HUES48 (cell line): ENCODE results near the gene TF.

Experiments used
- H3K27ac ChIP-seq: one replicate; pipeline ENCODE4 v1.7.0; 2013; ENCODE audit warnings: low read depth, low read length, inconsistent platforms
- H3K27me3 ChIP-seq: 2 replicates; pipeline ENCODE4 v1.6.1; 2013; ENCODE audit warnings: mild to moderate bottlenecking, low read length; ENCODE audit not compliant: control insufficient read depth, insufficient read depth
- H3K36me3 ChIP-seq: 2 replicates; pipeline ENCODE4 v1.6.1; 2013; ENCODE audit warnings: low read length; ENCODE audit not compliant: control insufficient read depth, insufficient read depth
- H3K4me1 ChIP-seq: 2 replicates; pipeline ENCODE4 v1.6.1; 2013; ENCODE audit warnings: mild to moderate bottlenecking, low read length; ENCODE audit not compliant: control insufficient read depth, insufficient read depth
- H3K4me3 ChIP-seq: 2 replicates; pipeline ENCODE4 v1.5.1; 2013; ENCODE audit warnings: mild to moderate bottlenecking, low read depth, low read length
- H3K9ac ChIP-seq: 2 replicates; pipeline ENCODE4 v1.6.1; 2013; ENCODE audit warnings: mild to moderate bottlenecking, low read depth, low read length, moderate library complexity
- H3K9me3 ChIP-seq: 2 replicates; pipeline ENCODE4 v1.6.1; 2013; ENCODE audit warnings: low read length; ENCODE audit not compliant: control insufficient read depth, insufficient read depth

The TF gene

GRCh38 chr3:133745981-133746711, at the start of gene TF:
TF (plus strand) TSS chr3:133746393; CDS start chr3:133746441, 48 bp downstream.
- Histone ChIP-seq H3K9me3 (no peaks in the 10 kb centered on the region), H3K4me3 (peak within 1 kb of the TSS; percentile 69), H3K4me1 (peaks cover 5% of the 10 kb centered on the region; the same call in 1 of the 2 replicates), H3K36me3 (no peaks in the 10 kb centered on the region), H3K9ac (peak within 1 kb of the TSS; percentile 3; the same call in 1 of the 2 replicates), H3K27me3 (peaks cover 38% of the 10 kb centered on the region), H3K27ac (no peak within 1 kb of the TSS)

- H3K27ac ChIP-seq, result no peak overlapping the region
- no peaks in the 10 kb centered on the region for H3K4me1 ChIP-seq
- no peak overlapping the region for H3K4me3 ChIP-seq
- no peak overlapping the region for H3K9ac ChIP-seq
- H3K9me3 ChIP-seq, result no peaks in the 10 kb centered on the region; the same call in 1 of the 2 replicates
- H3K27me3 ChIP-seq, result no peaks in the 10 kb centered on the region
- no peaks in the 10 kb centered on the region for H3K36me3 ChIP-seq
These were observed 48.2 kb upstream of the TF start for GRCh38 chr3:133697960-133698359.

GRCh38 chr3:133699467-133699866, 46.7 kb upstream of the TF start:
- no peaks in the 10 kb centered on the region for H3K4me1 ChIP-seq
- no peak overlapping the region for H3K9ac ChIP-seq
- H3K27me3 ChIP-seq, result no peaks in the 10 kb centered on the region
- no peak overlapping the region for H3K4me3 ChIP-seq
- no peaks in the 10 kb centered on the region for H3K36me3 ChIP-seq
- no peaks in the 10 kb centered on the region; the same call in 1 of the 2 replicates for H3K9me3 ChIP-seq
- no peak overlapping the region for H3K27ac ChIP-seq

- H3K4me1 ChIP-seq, result no peaks in the 10 kb centered on the region
- no peak overlapping the region for H3K4me3 ChIP-seq
- no peaks in the 10 kb centered on the region for H3K27me3 ChIP-seq
- H3K9me3 ChIP-seq, result no peaks in the 10 kb centered on the region; the same call in 1 of the 2 replicates
- H3K9ac ChIP-seq, result no peak overlapping the region
- no peak overlapping the region for H3K27ac ChIP-seq
- H3K36me3 ChIP-seq, result no peaks in the 10 kb centered on the region
These were observed 46.3 kb upstream of the TF start for GRCh38 chr3:133699903-133700302.

GRCh38 chr3:133700351-133700750, 45.8 kb upstream of the TF start:
- H3K4me3 ChIP-seq, result no peak overlapping the region
- no peaks in the 10 kb centered on the region for H3K36me3 ChIP-seq
- no peak overlapping the region for H3K9ac ChIP-seq
- H3K27ac ChIP-seq, result no peak overlapping the region
- no peaks in the 10 kb centered on the region for H3K4me1 ChIP-seq
- no peaks in the 10 kb centered on the region for H3K27me3 ChIP-seq
- H3K9me3 ChIP-seq, result no peaks in the 10 kb centered on the region; the same call in 1 of the 2 replicates

GRCh38 chr3:133701435-133702358, 44.5 kb upstream of the TF start:
- no peak overlapping the region for H3K27ac ChIP-seq
- no peak overlapping the region for H3K4me3 ChIP-seq
- H3K9ac ChIP-seq, result no peak overlapping the region
- no peaks in the 10 kb centered on the region for H3K4me1 ChIP-seq
- H3K9me3 ChIP-seq, result no peaks in the 10 kb centered on the region; the same call in 1 of the 2 replicates
- H3K36me3 ChIP-seq, result no peaks in the 10 kb centered on the region
- no peaks in the 10 kb centered on the region for H3K27me3 ChIP-seq

GRCh38 chr3:133703915-133704314, 42.3 kb upstream of the TF start:
- no peak overlapping the region for H3K27ac ChIP-seq
- no peak overlapping the region for H3K9ac ChIP-seq
- H3K4me3 ChIP-seq, result no peak overlapping the region
- H3K4me1 ChIP-seq, result no peaks in the 10 kb centered on the region
- no peaks in the 10 kb centered on the region for H3K9me3 ChIP-seq
- no peaks in the 10 kb centered on the region for H3K27me3 ChIP-seq
- no peaks in the 10 kb centered on the region for H3K36me3 ChIP-seq

- Histone ChIP-seq H3K27ac (no peak overlapping the region), H3K4me1 (no peaks in the 10 kb centered on the region), H3K27me3 (no peaks in the 10 kb centered on the region), H3K9ac (no peak overlapping the region), H3K9me3 (no peaks in the 10 kb centered on the region), H3K36me3 (no peaks in the 10 kb centered on the region), H3K4me3 (no peak overlapping the region)
These were observed 40.2 kb upstream of the TF start for GRCh38 chr3:133706033-133706432.

- H3K4me3 ChIP-seq, result no peak overlapping the region
- H3K36me3 ChIP-seq, result no peaks in the 10 kb centered on the region
- H3K9me3 ChIP-seq, result no peaks in the 10 kb centered on the region
- no peaks in the 10 kb centered on the region for H3K4me1 ChIP-seq
- H3K27ac ChIP-seq, result no peak overlapping the region
- H3K27me3 ChIP-seq, result no peaks in the 10 kb centered on the region
- no peak overlapping the region for H3K9ac ChIP-seq
These were observed 36.9 kb upstream of the TF start for GRCh38 chr3:133709139-133709750.

- H3K4me1 ChIP-seq, result no peaks in the 10 kb centered on the region
These were observed 35.2 kb upstream of the TF start for GRCh38 chr3:133711013-133711412.

More at GRCh38 chr3:133711013-133711412, 35.2 kb upstream of the TF start:
- Histone ChIP-seq H3K9me3 (no peaks in the 10 kb centered on the region), H3K4me3 (no peak overlapping the region), H3K27ac (no peak overlapping the region), H3K27me3 (no peaks in the 10 kb centered on the region), H3K36me3 (no peaks in the 10 kb centered on the region), H3K9ac (no peak overlapping the region)
